Measurements from ENCODE around the gene YTHDC1.
"Not testable (repeated sequence)": the region's sequence is repeated elsewhere in the genome, so short reads cannot be mapped to it uniquely, and the experiment has no call there.

The YTHDC1 gene

DNA sequence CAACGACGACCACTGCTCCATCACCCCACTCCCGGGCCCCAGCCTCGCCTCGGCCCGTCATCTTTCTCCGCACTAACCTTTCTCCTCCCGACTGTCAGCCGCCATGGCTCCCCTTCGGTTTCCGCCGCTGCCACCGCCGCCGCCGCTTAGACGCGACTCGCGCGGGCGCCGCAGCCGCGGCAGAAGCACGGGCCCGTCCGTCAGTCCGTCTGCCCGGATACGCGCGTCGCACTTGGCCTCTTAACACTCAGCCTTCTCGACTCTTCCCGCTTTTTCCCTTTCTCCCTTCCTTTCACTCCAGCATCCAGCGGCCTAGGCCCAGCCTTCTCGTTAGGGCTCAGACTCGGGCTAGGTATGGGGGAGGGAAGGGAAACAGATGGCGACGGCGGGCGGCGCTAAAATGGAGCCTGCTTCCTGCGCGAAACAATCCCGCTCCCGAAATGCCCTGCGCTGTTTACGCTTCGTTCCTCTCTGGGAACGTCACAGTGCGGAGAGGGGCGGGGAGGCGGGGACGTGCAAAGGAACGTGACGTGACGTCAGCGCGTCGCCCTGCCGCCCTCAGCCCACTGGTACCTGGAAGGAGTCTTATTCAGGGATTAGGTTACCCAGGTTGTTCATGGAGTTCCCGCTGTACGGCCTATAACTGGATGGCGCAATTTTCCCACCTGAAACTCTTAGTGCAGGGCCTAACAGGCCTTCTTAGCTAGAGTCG, at the start of gene YTHDC1:
TSS of gene YTHDC1 (minus strand) at position 442 of the 712 bp plus-strand sequence. CDS start at position 105, 337 bp downstream.
- peak; percentile 96 for DNase-seq

DNA sequence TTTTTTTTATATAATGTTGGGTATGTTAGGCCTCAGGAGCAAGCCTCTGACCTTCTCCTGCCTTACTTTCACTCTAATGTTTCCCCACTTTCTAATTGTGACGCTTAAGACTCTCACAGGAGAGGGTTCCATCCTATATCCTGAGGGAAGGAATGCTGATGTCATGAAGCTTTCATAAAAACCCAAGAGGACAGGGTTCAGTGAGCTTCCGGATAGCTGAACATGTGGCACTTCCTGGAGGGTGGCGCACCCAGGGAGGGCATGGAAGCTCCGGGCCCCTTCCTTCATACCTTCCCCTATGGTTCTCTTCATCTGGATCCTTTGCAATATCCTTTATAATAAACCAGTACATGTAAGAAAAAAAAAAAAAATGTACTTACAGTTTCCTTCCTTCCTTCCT, 49.4 kb upstream of the YTHDC1 start:
- no peak for DNase-seq

DNA sequence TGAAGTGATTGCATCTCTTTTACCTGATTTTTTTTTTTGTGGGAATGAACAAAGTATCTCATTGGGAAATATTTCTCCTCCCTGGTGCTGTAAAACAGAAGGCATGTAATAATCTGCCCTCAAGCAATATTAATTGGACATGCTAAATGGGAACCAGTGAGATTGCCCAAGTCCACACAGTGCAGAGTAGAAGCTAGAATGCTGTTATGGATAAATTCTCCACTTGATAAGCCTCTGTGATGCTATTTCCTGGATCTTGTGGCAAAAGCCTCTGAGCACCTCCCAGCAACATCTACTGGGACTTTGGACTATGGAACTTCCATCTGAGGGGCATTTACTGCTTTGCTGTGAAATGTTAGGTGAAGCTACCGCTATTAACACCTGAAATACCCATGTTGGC, 46.9 kb upstream of the YTHDC1 start:
- no peak for DNase-seq

DNA sequence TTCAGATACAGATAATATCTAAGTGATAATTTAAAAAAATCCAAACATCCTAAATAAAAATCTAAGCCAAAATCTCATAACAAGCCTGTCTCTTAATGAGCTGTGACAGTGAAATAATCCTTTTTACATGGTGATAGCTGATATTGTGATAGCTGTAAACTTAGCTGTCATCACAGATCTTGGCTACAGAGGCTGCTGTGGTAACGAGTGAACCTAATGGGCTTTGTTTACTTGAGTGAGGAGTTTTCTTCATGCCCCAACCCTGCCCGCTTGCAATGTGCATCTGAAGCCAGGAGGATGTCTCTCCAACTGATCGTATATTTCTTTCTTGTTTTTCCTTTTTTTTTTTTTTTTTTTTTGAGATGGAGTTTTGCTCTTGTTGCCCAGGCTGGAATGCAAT, 41.5 kb upstream of the YTHDC1 start:
- no peak for DNase-seq

DNA sequence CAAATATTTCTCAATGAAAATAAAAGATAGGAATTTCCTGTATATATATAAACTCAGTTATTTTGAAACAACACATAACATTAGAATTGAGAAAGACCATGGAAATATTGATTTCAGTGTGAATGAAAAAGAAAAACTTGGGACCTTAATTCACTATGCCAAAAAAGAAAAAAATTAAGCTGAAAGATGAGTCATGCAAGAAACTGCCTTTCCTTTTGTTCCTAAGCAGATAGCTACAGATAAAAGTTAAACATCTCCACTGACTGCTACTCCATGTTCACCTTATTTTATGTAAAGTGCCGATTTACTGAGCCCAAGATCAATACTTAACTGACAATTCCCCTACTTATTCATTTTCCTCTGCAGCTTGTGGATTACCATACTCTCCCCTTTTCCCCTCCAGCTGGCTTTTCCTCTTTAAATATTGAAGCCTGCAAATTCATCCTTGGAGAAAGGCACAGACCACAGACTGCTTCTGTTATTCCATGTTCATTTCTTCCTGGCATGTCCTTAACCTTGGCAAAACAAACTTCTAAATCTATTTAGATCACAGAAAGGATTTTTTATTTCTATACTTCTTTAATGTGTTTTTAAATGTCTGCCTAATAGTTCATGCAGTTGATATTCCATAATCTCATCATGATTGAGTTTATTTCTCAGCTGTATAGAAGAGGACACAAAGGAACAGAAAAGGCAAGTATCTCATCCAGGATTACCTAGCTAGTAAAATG, 40.5 kb upstream of the YTHDC1 start:
- DNase-seq, result no peak

DNA sequence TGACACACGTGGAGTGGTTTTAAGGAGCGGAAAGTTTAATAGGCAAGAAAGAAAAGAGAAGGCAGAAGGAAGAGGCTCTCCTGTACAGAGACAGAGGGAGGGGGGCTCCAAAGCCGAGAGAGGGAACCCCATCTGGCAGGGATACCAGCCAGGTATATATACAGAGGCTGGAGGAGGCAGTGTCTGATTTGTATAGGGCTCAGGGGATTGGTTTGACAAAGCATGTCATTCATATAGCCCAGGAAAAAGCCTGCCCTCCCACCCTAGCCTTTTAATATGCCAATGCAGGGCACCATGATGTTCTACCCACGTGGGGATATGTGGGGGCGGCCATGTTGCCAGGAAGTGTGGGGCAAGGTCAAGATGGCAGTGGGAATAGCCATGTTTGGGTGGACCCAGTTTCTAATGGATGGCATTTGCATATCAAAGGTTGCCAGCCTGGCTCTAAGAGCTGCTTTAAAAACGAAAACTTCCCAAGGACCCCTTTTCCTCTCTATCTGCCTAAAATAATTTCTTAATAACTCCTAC, 39.6 kb upstream of the YTHDC1 start:
- not testable (repeated sequence) for DNase-seq

DNA sequence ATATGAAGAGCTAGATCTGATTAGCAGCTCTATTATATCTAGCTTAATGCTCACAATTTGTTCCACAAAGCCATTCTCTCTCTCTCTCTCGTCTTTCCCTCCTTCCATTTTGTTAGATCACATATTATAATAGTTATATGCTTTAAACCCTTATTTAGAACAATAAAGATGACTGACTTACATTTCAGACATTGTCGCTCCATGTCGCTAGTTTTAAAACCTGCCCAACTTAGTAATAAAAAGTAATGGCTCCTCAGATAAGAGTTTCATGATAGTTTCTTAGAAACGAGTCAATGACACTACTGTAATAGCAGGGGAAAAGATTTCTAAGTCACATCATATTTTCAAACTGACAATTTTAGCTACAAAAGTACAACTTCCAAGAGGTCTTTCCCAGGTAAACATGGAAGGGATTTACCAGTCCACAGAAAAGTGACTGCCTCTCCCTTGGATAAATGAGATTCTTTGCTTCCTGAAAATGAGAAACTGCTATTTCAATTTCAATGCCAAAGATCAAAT, 38.5 kb upstream of the YTHDC1 start:
- no peak for DNase-seq

DNA sequence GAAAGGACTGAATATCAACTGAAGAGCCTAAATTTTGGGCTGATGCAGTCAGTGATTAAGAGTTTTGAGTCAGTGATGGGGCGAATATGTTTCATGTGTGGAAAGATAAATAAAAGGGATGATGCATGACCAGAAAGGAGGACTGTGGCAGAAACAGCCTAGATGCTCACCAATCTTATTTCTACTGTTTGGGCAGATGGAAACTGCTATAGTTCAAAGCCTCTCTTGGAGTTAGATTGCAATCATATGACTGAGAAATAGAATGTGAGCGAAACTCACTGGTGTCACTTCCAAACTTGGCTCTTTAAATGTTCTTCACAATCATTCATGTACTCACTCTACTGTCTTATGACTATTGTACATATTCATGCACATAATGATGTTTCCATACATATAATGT, 35.4 kb upstream of the YTHDC1 start:
- DNase-seq, result no peak

DNA sequence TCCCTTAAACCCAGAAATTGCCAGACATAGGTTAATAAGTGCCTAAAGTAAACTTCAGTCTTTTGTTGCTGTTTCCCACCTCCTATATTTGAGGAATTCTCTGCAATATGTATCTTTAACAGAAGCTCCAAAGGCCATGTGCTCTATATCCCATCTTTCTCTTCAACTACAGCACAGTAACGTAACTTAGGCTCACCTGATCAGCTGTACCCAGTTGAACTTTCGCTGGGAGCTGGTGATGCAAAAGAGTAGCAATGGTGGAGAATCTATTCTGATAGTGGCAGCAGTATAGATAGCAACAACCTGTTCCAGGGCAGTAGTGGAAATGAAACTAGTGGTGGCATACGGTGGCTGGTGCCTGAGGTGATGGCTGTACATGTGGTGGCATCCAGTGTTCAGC, 33.2 kb upstream of the YTHDC1 start:
- DNase-seq, result no peak

DNA sequence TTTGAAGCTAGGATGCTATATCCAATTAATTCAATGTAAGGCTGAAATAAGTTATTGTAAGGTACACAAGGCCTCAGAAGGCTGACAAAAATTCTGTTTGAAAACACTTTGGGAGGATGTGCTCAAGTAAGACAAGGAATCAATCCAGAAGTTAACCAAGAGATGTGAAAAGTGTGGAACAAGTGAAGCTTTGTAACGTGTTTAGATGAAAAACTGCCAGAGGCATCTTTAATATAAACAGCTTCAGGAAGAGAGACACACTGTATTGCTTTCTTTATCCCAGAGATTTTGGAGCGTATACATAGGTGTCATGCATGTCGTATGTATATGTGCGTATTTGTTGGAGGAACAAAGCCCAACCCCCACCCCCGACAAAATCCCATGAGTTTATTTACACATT, 28.3 kb upstream of the YTHDC1 start:
- DNase-seq, result no peak

DNA sequence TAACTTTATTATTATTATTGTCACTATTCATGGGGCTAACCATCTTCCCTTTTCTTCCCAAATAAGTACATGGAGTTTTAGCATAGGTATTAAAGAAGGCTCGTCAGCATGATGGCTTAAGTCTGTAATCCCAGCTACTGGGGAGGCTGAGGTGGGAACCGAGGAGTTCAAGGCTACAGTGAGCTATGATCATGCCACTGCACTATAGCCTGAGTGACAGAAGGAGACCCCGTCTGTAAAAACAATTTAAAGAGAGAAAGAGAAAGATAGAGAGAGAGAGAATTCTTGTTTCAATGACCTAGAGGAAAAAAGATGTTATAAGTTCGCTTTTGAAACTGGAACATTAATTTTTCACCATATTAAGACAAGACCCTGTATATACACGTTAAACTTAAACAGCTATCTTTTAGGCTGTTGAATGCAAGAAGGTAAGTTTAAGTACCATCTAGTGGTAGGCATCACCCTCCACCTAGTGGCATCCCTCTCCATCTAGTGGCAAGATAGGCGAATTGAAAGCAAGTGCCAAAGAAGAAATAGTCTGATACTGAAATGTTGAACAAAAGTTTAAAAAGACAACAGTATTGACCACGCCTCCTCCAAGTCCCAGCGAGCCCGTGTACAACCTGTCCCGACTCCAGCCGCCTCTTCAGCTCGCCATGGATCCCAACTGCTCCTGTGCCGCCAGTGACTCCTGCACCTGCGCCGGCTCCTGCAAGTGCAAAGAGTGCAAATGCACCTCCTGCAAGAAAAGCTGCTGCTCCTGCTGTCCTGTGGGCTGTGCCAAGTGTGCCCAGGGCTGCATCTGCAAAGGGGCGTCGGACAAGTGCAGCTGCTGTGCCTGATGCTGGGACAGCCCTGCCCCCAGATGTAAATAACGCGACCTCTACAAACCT, 26.0 kb upstream of the YTHDC1 start:
- DNase-seq, result peak; percentile 45

DNA sequence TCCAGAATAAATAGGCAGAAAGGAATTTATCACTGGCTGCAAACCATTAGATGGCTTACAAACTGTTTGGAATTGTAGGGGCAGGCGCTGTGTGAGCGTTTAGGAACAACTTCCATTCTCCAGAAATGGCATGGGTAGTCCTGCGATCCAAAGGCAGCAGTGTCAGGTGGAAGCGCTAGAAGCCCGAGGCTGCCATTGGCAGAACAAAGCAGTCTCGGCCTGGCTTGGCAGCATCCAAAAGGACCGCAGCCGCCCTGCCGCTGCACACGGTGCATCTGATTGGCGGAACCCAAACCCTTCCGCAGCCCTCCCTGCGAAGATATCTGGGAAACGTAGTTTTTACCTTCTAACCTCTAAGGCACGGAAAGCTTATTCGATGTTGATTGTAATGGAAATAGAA, 23.6 kb upstream of the YTHDC1 start:
- DNase-seq, result no peak

DNA sequence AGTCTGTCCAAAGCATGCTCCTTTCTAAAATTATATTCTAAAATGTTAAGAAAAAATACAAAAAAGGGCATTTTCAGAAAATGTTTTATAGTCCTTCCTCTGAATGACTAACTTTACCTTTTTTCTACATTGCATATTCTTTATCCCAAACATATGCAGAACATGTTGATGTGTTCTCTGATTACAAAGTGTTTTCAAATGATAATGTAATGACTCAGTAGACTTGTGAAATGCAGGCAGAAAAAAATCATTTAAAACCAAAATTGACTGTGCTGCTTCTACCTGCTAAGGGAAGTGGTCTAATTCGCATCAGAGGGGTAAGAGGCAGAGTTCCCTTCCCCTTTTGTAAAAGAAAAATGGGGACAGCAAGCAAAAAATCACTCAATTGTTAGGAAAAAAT, 22.7 kb upstream of the YTHDC1 start:
- no peak for DNase-seq

DNA sequence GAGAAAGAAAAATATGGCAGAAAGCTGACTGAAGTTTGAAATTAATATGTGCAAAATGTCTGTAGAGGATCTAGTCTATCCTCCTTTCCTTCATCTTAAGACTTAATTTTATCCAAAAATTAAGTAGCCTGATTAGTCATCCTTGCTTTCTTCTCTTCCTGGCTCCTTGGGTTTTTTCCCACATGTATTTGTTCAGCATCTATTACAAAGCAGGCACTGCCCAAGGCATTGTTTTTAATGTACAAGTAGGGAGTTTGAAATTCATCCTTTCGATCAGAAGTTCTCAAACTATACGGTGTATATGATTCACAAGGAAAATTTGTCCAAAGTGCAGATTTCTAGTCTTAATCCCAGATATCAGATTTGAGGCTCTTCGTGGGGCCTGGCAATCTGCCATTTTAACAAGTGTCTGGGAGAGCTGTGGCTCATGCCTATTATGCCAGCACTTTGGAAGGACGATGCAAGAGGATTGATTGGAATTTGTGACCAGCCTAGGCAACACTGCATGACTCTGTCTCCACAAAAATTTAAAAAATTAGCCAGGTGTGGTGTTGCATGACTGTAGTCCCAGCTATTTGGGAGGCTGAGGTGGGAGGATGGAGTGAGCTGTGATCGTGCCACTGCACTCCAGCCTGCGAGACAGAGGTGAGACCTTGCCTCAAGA, 19.4 kb upstream of the YTHDC1 start:
- DNase-seq, result no peak

DNA sequence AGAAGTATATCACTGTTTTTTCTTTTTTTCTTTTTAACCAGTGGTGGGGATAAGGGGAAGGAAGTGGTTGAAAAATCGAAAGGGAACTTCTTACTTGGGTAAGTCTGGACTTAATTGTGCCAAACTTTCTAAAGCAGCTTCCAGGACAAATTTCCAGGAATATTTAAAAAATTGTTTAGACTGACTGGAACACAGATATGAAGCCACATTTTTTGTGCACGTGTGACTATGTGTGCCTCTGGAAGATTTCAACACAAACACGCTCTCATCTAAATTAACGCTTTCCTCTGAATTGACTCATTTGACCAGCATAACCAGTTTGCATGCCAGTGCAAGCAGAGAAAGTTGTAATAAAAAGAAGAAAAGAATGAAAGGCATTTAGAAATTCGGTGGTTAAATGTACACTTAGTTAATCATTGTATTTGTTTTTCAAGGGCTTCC, 18.8 kb upstream of the YTHDC1 start:
- DNase-seq, result no peak

DNA sequence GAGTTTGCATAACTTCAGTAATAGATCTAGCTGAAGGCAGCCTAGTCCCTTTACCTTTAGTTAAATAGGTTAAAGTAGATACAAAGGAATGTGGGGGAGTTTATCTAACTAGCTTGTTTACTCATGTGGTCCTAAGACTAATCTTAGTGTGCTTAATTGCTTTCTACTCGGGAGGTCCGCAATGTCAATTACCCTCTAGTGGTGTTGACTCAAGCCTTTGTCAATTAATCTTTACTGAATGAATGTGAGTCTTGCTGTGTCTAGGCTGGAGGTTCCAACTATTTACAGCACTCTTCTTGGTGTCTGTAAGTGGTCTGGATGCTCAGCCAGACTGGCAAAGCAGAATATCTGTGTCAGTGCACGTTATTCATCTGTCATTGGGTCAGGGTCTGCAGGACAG, 17.9 kb upstream of the YTHDC1 start:
- DNase-seq, result no peak

DNA sequence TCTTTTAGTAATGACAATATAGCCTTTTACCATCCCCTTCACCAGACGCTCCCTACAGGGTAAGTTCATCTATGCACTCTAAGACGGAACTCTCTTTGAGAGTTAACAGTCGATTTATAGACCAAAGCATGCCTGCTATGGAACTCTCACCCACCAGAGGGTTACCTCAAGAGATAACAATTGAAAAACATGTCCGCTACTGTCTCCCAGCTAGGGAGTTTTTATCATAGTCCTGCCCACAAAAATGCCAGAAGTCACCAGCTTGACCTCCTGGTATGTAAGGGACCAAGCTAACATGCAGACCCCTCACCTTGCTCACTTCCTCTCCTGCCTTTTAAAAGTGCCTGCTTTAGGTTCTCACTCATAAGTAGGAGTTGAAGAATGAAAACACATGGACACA, 16.7 kb upstream of the YTHDC1 start:
- no peak for DNase-seq

DNA sequence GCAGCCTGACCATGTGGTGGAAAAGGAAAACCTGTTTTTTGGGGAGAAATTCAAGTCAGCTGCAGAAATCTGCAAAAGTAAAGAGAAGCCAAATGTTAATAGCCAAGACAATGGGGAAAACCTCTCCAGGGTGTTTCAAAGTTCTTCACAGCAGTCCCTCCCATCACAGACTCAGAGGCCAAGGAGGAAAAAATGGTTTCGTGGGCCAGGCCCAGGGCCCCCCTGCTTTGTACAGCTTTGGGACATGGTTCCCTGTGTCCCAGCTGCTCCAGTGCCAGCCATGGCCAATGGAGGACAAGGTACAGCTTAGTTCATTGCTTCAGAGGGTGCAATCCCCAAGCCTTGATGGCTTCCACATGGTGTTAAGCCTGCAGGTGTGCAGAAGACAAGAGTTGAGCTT, 15.2 kb upstream of the YTHDC1 start:
- no peak for DNase-seq

DNA sequence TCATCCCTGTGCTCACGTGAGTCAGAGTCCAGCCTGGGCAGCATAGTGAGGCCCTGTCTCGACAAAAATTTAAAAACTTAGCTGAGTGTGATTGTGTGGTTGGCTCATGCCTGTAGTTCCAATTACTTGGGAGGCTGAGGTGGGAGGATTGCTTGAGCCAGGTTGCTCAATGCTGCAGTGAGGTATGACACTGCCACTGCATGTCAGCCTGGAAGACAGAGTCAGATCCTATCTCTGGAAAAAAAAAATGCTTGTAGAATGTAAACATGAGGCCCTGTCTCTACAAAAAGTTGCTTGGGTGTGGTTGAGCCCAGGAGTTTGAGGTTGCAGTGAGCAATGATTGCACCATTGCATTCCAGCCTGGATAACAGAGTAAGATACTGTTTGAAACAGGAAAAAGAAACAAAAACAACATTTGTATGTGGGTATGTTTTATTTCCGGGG, 11.3 kb upstream of the YTHDC1 start:
- no peak for DNase-seq

DNA sequence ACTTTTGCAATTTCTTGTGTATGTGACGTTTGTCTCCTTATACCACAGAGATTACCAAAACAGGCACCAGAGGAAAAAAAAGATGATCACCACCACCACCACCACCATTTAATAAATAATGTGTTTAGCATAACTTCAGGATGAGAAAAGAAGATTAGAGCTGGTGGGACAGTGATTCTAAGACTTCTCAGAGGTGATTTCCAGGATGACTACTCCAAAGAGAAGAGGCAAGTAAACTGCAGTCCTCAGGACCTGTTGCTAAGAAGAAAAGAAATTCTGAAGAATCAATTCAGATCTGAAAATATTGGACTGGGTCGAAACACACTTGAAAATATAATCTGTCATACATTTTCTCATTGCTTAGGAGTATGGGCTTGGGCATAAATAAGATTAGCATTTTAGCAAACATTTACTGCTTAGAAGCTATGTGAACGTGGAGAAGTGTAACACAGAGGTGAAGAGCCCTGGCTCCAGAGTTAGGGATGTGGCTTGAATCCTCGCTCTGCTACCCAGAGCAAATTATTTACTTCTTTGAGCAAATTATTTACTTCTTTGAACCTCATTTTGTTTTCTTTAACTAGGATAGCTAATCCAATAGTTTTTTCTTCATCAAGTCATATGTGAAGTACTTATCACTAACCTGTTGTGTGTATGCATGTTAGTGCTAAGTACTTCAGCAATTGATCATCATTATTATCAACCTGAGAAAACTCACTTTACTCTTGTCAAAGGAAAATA, 10.5 kb upstream of the YTHDC1 start:
- no peak for DNase-seq

DNA sequence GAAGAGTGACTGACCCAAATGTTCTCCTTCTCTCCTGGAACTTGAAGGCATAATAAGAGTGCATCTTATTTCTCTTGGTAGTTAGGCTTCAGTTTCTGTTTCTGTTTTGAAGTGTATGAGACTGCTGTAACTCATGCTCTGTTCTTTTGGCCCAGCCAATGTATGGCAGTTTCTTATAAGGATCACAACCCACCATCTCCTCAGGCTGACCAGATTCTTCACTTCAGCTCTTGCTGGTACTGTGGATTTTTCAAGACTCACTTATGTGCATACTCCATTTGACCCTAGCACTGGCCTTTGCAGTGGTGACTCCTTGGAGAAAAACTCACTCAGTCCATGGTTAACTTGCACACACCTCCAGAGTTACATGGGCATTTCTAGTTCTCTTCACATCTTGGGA, 9.6 kb upstream of the YTHDC1 start:
- no peak for DNase-seq

DNA sequence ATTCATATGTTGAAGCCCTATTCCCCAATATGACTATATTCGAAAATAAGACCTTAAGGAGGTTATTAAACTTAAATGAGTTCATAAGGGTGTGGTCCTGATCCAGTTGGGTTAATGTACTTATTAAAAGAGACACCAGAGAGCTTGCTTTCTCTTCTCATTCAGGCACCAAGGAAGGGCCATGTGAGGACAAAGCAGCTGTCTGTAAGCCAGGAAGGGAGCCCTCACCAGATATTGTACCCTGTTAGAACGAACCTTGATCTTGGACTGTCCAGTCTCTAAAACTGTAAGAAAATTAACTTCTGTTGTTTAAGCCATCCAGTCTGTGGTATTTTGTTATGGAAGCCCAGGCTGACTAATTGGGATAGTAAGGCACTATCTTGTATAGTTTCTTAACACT, 9.1 kb upstream of the YTHDC1 start:
- no peak for DNase-seq

Measured in COR-L47 (cell line).